ENCODE data around the gene LAMA5. TPM values are rescaled to one million over a fixed set of nuclear protein-coding genes. Genes with fewer than 3 reads are reported as not detected.

LAMA5 gene
- total RNA-seq, 1 donor from 2014 or later: 14.1 TPM

GRCh38 chr20:62303340-62304226 is 63.5 kb downstream of the LAMA5 start:
- Histone ChIP-seq H3K27ac (ENCODE audit: low read depth, low read length) (peak overlapping the region; percentile 100), H3K4me1 (ENCODE audit: control insufficient read depth in 3 of 3, insufficient read depth in 3 of 3, low read length in 3 of 3) (peaks cover 45 to 55% (median 52%) of the 10 kb centered on the region in 3 donors), H3K36me3 (ENCODE audit: control insufficient read depth in 3 of 3, insufficient read depth in 3 of 3, low read length in 3 of 3) (peaks cover 43 to 45% (median 44%) of the 10 kb centered on the region in 3 donors), H3K9me3 (ENCODE audit: control insufficient read depth in 3 of 3, low read length in 3 of 3) (no peaks in the 10 kb centered on the region), H3K27me3 (ENCODE audit: control insufficient read depth in 3 of 3, insufficient read depth in 3 of 3, low read length in 3 of 3) (no peaks in the 10 kb centered on the region), H3K9ac (ENCODE audit: low read depth in 1 of 3, low read length in 3 of 3) (peak overlapping the region; percentile 83 to 93 (median 92)), H3K4me3 (ENCODE audit: low read length in 3 of 3) (peak overlapping the region; percentile 67 to 87 (median 83))

- Histone ChIP-seq H3K4me1 (ENCODE audit: control insufficient read depth in 3 of 3, insufficient read depth in 3 of 3, low read length in 3 of 3) (peaks cover 39 to 49% (median 46%) of the 10 kb centered on the region in 3 donors), H3K9ac (ENCODE audit: low read depth in 1 of 3, low read length in 3 of 3) (peak overlapping the region; percentile 83 to 93 (median 92)), H3K36me3 (ENCODE audit: control insufficient read depth in 3 of 3, insufficient read depth in 3 of 3, low read length in 3 of 3) (peaks cover 37 to 39% (median 38%) of the 10 kb centered on the region in 3 donors), H3K27ac (ENCODE audit: low read depth, low read length) (peak overlapping the region; percentile 100), H3K27me3 (ENCODE audit: control insufficient read depth in 3 of 3, insufficient read depth in 3 of 3, low read length in 3 of 3) (no peaks in the 10 kb centered on the region), H3K4me3 (ENCODE audit: low read length in 3 of 3) (peak overlapping the region; percentile 67 to 87 (median 83)), H3K9me3 (ENCODE audit: control insufficient read depth in 3 of 3, low read length in 3 of 3) (no peaks in the 10 kb centered on the region)
These were observed 64.1 kb downstream of the LAMA5 start for GRCh38 chr20:62303062-62303339.

GRCh38 chr20:62302341-62303061 is 64.6 kb downstream of the LAMA5 start, which contains the start of gene ADRM1:
Gene ADRM1, plus strand, starts transcription at chr20:62302997. Its CDS starts 572 bp downstream, at chr20:62303569.
- peak within 1 kb of the TSS; percentile 83 to 92 (median 92) for H3K4me3 ChIP-seq (ENCODE audit: low read length in 3 of 3)
- peaks cover 33 to 34% (median 33%) of the 10 kb centered on the region in 3 donors for H3K36me3 ChIP-seq (ENCODE audit: control insufficient read depth in 3 of 3, insufficient read depth in 3 of 3, low read length in 3 of 3)
- H3K9ac ChIP-seq (ENCODE audit: low read depth in 1 of 3, low read length in 3 of 3): peak within 1 kb of the TSS; percentile 97 to 99 (median 99)
- no peaks in the 10 kb centered on the region for H3K27me3 ChIP-seq (ENCODE audit: control insufficient read depth in 3 of 3, insufficient read depth in 3 of 3, low read length in 3 of 3)
- peaks cover 34 to 44% (median 41%) of the 10 kb centered on the region in 3 donors for H3K4me1 ChIP-seq (ENCODE audit: control insufficient read depth in 3 of 3, insufficient read depth in 3 of 3, low read length in 3 of 3)
- no peaks in the 10 kb centered on the region for H3K9me3 ChIP-seq (ENCODE audit: control insufficient read depth in 3 of 3, low read length in 3 of 3)
- peak within 1 kb of the TSS; percentile 100 for H3K27ac ChIP-seq (ENCODE audit: low read depth, low read length)

- H3K9me3 ChIP-seq (ENCODE audit: control insufficient read depth in 3 of 3, low read length in 3 of 3): no peaks in the 10 kb centered on the region
- no peaks in the 10 kb centered on the region for H3K27me3 ChIP-seq (ENCODE audit: control insufficient read depth in 3 of 3, insufficient read depth in 3 of 3, low read length in 3 of 3)
- H3K27ac ChIP-seq (ENCODE audit: low read depth, low read length): peak overlapping the region; percentile 100
- peaks cover 29 to 37% (median 35%) of the 10 kb centered on the region in 3 donors for H3K4me1 ChIP-seq (ENCODE audit: control insufficient read depth in 3 of 3, insufficient read depth in 3 of 3, low read length in 3 of 3)
- H3K4me3 ChIP-seq (ENCODE audit: low read length in 3 of 3): peak overlapping the region; percentile 80 to 92 (median 92)
- H3K36me3 ChIP-seq (ENCODE audit: control insufficient read depth in 3 of 3, insufficient read depth in 3 of 3, low read length in 3 of 3): peaks cover 28 to 29% (median 29%) of the 10 kb centered on the region in 3 donors
- H3K9ac ChIP-seq (ENCODE audit: low read depth in 1 of 3, low read length in 3 of 3): peak overlapping the region; percentile 97 to 99 (median 99)
These were observed 65.3 kb downstream of the LAMA5 start for GRCh38 chr20:62301773-62302340.

- H3K27me3 ChIP-seq (ENCODE audit: control insufficient read depth in 3 of 3, insufficient read depth in 3 of 3, low read length in 3 of 3): no peaks in the 10 kb centered on the region
- H3K4me3 ChIP-seq (ENCODE audit: low read length in 3 of 3): no peak overlapping the region
- no peak overlapping the region for H3K9ac ChIP-seq (ENCODE audit: low read depth in 1 of 3, low read length in 3 of 3)
- H3K9me3 ChIP-seq (ENCODE audit: control insufficient read depth in 3 of 3, low read length in 3 of 3): no peaks in the 10 kb centered on the region
- H3K4me1 ChIP-seq (ENCODE audit: control insufficient read depth in 3 of 3, insufficient read depth in 3 of 3, low read length in 3 of 3): peaks cover 26 to 31% (median 30%) of the 10 kb centered on the region in 3 donors
- H3K27ac ChIP-seq (ENCODE audit: low read depth, low read length): no peak overlapping the region
- H3K36me3 ChIP-seq (ENCODE audit: control insufficient read depth in 3 of 3, insufficient read depth in 3 of 3, low read length in 3 of 3): peaks cover 24 to 28% (median 27%) of the 10 kb centered on the region in 3 donors
These were observed 65.9 kb downstream of the LAMA5 start for GRCh38 chr20:62301111-62301668.

GRCh38 chr20:62300319-62300718 is 66.8 kb downstream of the LAMA5 start:
- Histone ChIP-seq H3K9me3 (ENCODE audit: control insufficient read depth in 3 of 3, low read length in 3 of 3) (no peaks in the 10 kb centered on the region), H3K4me3 (ENCODE audit: low read length in 3 of 3) (no peak overlapping the region), H3K36me3 (ENCODE audit: control insufficient read depth in 3 of 3, insufficient read depth in 3 of 3, low read length in 3 of 3) (peaks cover 24 to 28% (median 26%) of the 10 kb centered on the region in 3 donors), H3K27ac (ENCODE audit: low read depth, low read length) (no peak overlapping the region), H3K4me1 (ENCODE audit: control insufficient read depth in 3 of 3, insufficient read depth in 3 of 3, low read length in 3 of 3) (peaks cover 19 to 22% (median 21%) of the 10 kb centered on the region in 3 donors), H3K9ac (ENCODE audit: low read depth in 1 of 3, low read length in 3 of 3) (peak overlapping the region in 1 of 3 donors; percentile 57), H3K27me3 (ENCODE audit: control insufficient read depth in 3 of 3, insufficient read depth in 3 of 3, low read length in 3 of 3) (no peaks in the 10 kb centered on the region)

GRCh38 chr20:62299666-62300236 is 67.4 kb downstream of the LAMA5 start:
- no peaks in the 10 kb centered on the region for H3K9me3 ChIP-seq (ENCODE audit: control insufficient read depth in 3 of 3, low read length in 3 of 3)
- H3K27me3 ChIP-seq (ENCODE audit: control insufficient read depth in 3 of 3, insufficient read depth in 3 of 3, low read length in 3 of 3): no peaks in the 10 kb centered on the region
- no peak overlapping the region for H3K27ac ChIP-seq (ENCODE audit: low read depth, low read length)
- H3K9ac ChIP-seq (ENCODE audit: low read depth in 1 of 3, low read length in 3 of 3): no peak overlapping the region
- peaks cover 14 to 16% (median 15%) of the 10 kb centered on the region in 3 donors for H3K4me1 ChIP-seq (ENCODE audit: control insufficient read depth in 3 of 3, insufficient read depth in 3 of 3, low read length in 3 of 3)
- no peak overlapping the region for H3K4me3 ChIP-seq (ENCODE audit: low read length in 3 of 3)
- H3K36me3 ChIP-seq (ENCODE audit: control insufficient read depth in 3 of 3, insufficient read depth in 3 of 3, low read length in 3 of 3): peaks cover 22 to 25% (median 25%) of the 10 kb centered on the region in 3 donors

GRCh38 chr20:62298577-62299249 is 68.4 kb downstream of the LAMA5 start:
- peaks cover 20 to 25% (median 21%) of the 10 kb centered on the region in 3 donors for H3K36me3 ChIP-seq (ENCODE audit: control insufficient read depth in 3 of 3, insufficient read depth in 3 of 3, low read length in 3 of 3)

More at GRCh38 chr20:62298577-62299249, 68.4 kb downstream of the LAMA5 start:
- Histone ChIP-seq H3K27me3 (ENCODE audit: control insufficient read depth in 3 of 3, insufficient read depth in 3 of 3, low read length in 3 of 3) (no peaks in the 10 kb centered on the region), H3K27ac (ENCODE audit: low read depth, low read length) (no peak overlapping the region), H3K4me3 (ENCODE audit: low read length in 3 of 3) (no peak overlapping the region), H3K4me1 (ENCODE audit: control insufficient read depth in 3 of 3, insufficient read depth in 3 of 3, low read length in 3 of 3) (peaks cover 3 to 6% (median 5%) of the 10 kb centered on the region in 3 donors), H3K9me3 (ENCODE audit: control insufficient read depth in 3 of 3, low read length in 3 of 3) (no peaks in the 10 kb centered on the region), H3K9ac (ENCODE audit: low read depth in 1 of 3, low read length in 3 of 3) (no peak overlapping the region)
